ENCODE measurements around the gene OLFML1.

GRCh38 chr11:7540830-7541555, 55.7 kb downstream of the OLFML1 start:
- TF ChIP-seq BACH2 (CRISPR knock-in tag; IDR thresholded peaks at IDR 0.05; ENCODE audit: borderline replicate concordance) = no peak
- no peak for TF ChIP-seq SNAI2 (CRISPR knock-in tag; IDR thresholded peaks at IDR 0.05)
- TF ChIP-seq TCF4 (CRISPR knock-in tag; IDR thresholded peaks at IDR 0.05; ENCODE audit: borderline replicate concordance) = no peak
- no peak for TF ChIP-seq CREB5 (CRISPR knock-in tag; IDR thresholded peaks at IDR 0.05; ENCODE audit: low read depth)
- TF ChIP-seq GLIS3 (CRISPR knock-in tag; IDR thresholded peaks at IDR 0.05) = no peak
- no peak for TF ChIP-seq RARB (CRISPR knock-in tag; IDR thresholded peaks at IDR 0.05)
- TF ChIP-seq POU6F1 (CRISPR knock-in tag; IDR thresholded peaks at IDR 0.05; ENCODE audit: borderline replicate concordance, low read depth) = no peak
- TF ChIP-seq ARNTL (CRISPR knock-in tag; IDR thresholded peaks at IDR 0.05; ENCODE audit: borderline replicate concordance, low read depth) = no peak
- no peak for TF ChIP-seq ZFP3 (CRISPR knock-in tag; IDR thresholded peaks at IDR 0.05)
- TF ChIP-seq CSRNP3 (CRISPR knock-in tag; IDR thresholded peaks at IDR 0.05) = no peak
- TF ChIP-seq OSR1 (CRISPR knock-in tag; IDR thresholded peaks at IDR 0.05) = no peak
- no peak for TF ChIP-seq PATZ1 (CRISPR knock-in tag; IDR thresholded peaks at IDR 0.05; ENCODE audit: borderline replicate concordance)
- TF ChIP-seq ZC3H10 (CRISPR knock-in tag; IDR thresholded peaks at IDR 0.05) = no peak

Measured in SK-N-SH treated with all-trans-retinoic acid at 6 μM for 48 hours (cell line).